GM12873 (cell line): ENCODE data around the gene PHACTR3.

Source experiments
- TF ChIP-seq, protein P1 (sequence below): IDR thresholded peaks from 2 replicates; pipeline ENCODE4 v1.5.1; 2012; ENCODE audit warnings: low read depth, mild to moderate bottlenecking, moderate library complexity, low read length, control low read depth; ENCODE audit not compliant: insufficient read depth; ENCODE audit errors: missing control alignments

PHACTR3 gene

DNA sequence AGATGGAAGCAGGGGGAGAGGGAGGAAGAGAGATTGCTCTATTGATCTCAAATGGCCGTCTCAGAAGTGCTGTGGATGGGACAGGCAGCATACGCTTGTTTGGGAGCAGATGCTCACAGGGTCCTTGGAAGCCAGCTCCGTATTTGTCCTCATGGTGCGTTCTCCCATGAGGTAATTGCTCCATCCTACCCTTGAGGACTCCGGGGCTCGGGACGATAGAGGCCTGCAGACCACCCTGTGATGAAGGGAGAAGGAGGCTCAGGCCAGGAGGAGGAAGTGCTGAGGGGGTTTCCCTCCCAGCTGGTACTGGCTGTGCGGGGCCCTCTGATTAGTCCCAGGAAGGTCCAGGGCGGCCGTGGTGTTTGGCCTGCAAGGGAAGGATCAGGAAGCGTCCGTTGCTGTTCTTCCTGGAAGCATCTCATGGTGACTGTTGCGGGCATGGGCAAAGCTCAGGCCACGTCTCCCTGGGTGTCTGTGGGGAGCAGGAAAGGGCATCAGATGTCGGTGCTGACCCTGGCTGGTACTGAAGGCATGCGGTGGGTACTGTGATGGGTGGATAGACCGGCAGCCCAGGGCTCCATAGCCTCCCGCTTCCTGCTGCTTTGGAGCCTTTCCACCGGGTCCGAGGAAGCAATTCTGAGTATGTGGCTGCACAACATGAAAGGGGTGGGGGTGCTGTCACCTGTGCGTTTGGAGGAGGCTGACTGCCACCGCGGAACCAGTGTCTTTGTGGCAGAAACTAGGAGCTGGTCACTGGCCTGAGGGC is 170.8 kb downstream of the PHACTR3 start:
- TF ChIP-seq, protein P1, sequence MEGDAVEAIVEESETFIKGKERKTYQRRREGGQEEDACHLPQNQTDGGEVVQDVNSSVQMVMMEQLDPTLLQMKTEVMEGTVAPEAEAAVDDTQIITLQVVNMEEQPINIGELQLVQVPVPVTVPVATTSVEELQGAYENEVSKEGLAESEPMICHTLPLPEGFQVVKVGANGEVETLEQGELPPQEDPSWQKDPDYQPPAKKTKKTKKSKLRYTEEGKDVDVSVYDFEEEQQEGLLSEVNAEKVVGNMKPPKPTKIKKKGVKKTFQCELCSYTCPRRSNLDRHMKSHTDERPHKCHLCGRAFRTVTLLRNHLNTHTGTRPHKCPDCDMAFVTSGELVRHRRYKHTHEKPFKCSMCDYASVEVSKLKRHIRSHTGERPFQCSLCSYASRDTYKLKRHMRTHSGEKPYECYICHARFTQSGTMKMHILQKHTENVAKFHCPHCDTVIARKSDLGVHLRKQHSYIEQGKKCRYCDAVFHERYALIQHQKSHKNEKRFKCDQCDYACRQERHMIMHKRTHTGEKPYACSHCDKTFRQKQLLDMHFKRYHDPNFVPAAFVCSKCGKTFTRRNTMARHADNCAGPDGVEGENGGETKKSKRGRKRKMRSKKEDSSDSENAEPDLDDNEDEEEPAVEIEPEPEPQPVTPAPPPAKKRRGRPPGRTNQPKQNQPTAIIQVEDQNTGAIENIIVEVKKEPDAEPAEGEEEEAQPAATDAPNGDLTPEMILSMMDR, result no peak

- TF ChIP-seq, protein P1, result no peak
These were observed 171.3 kb downstream of the PHACTR3 start for GRCh38 chr20:59775687-59776055.

GRCh38 chr20:59776059-59776603 is 171.8 kb downstream of the PHACTR3 start:
- TF ChIP-seq, protein P1, result no peak

- TF ChIP-seq, protein P1, result no peak
These were observed 172.4 kb downstream of the PHACTR3 start for GRCh38 chr20:59776626-59777330.

- TF ChIP-seq, protein P1, result no peak
These were observed 173.0 kb downstream of the PHACTR3 start for GRCh38 chr20:59777331-59777725.

- TF ChIP-seq, protein P1, result no peak
These were observed 173.7 kb downstream of the PHACTR3 start for GRCh38 chr20:59777814-59778575.

DNA sequence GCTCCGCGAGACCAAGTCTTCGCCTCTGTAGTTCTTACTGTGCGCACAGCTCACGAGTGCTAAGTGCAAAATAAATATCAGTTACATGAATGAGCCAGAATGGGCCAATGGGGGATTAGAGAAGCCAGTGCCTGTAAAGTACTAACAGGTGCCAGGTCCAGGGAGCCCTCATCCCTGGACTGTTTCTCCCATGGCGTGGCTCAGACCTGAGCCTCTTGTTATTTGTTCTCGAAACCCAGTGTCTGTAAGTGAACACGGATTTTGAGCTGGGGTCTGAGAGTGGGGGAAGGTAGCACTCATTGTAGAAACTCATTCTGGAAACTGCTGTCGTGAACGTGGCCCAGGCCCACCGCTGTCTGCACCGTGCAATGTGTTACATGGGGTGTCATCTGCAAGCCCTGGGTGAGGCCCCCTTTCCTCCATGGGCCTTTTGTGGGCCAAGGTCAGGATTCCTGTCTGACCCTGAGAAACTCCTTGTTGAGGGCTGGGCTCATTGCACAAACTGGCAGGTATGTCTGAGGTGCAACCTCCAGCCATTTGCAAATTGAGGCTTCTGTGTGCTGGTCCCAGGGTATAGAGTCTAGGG is 174.4 kb downstream of the PHACTR3 start:
- TF ChIP-seq, protein P1, result no peak
